ENCODE data around the gene KIR3DL2.

GRCh38 chr19:54875506-54875905, 25.3 kb downstream of the KIR3DL2 start:
- TF ChIP-seq PATZ1 (CRISPR knock-in tag; IDR thresholded peaks at IDR 0.05; ENCODE audit: borderline replicate concordance) (no peak), TCF4 (CRISPR knock-in tag; IDR thresholded peaks at IDR 0.05; ENCODE audit: borderline replicate concordance) (no peak), ZNF8 (CRISPR knock-in tag; IDR thresholded peaks at IDR 0.05) (no peak)
